Glomerular visceral epithelial cell (primary cell): ENCODE results near the gene KLK10.
"Not testable (repeated sequence)": the region's sequence is repeated elsewhere in the genome, so short reads cannot be mapped to it uniquely, and the experiment has no call there.

Experiments
- DNase-seq: peaks from one replicate; pipeline ENCODE4 v3.0.0-alpha.2; 2016; ENCODE audit errors: extremely low spot score

KLK10 gene

DNA sequence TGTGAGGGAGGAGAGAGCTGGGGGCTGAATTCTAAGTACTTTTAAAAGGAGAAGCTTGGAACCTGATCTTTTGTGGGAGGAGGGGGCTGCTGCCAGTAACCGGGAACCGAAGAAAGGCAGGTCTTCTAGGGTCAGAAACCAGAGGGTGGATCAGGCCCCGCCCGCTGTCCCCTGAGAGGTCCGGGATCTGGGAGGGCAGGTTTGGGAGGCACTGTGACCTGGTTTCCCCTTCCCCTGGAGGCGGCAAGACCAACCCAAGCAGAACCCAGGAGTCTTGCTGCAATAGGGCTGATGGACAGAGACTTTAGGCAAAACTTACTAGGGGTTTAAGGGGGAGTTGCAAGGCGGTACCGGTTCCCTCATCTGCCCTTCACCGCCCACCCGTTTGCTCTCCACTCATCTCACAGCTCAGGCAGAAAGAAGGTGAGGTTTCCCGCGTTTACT is 17.4 kb downstream of the KLK10 start:
- DNase-seq, result no peak

- no peak for DNase-seq
These were observed 18.0 kb downstream of the KLK10 start, which contains the start of gene KLK8 for GRCh38 chr19:51001515-51001914. Gene KLK8 (minus strand): TSS chr19:51001604. CDS start chr19:51001167, 437 bp downstream.

DNA sequence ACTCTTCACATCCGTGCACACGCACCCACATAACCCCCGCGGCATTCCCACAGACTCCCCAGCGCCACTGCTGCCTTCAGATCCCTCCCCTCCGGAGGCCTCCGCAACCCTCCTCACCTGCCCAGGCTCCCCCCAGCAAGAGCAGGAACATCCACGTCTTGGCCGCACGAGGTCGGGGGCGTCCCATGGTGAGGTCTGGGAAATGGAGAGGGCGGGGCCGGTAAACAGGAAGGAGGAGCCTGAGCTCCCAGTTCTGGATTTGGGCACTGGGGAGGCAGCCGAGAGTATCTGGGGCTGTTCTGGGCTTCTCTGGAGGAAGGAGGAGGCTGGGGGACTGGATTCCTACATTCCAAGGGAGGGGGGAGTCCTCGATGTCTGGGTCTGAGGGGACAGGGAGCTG is 18.5 kb downstream of the KLK10 start:
- DNase-seq, result no peak

DNA sequence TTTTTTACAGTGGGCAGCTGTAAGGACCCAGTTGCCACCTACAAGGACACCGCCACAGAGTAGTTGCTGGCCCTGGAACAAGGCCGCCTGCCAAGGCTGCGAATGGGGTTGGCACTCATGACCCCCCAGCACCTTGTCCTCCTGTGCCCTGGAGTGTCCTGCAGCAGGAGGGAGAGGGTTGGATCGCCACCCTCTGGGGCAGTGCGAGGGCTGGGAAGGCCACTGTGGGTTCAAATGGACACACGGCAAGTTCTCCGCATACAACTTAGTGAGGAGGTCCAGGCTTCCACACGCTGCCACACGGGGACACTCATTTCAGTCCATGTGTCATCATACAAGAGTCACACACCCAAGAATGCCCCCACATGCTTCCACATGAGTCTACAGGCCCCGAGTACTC is 19.1 kb downstream of the KLK10 start:
- no peak for DNase-seq

GRCh38 chr19:50998686-50999085 is 20.8 kb downstream of the KLK10 start:
- no peak for DNase-seq

GRCh38 chr19:50998061-50998460 is 21.4 kb downstream of the KLK10 start:
- no peak for DNase-seq

- no peak for DNase-seq
These were observed 25.4 kb downstream of the KLK10 start for GRCh38 chr19:50994129-50994528.

DNA sequence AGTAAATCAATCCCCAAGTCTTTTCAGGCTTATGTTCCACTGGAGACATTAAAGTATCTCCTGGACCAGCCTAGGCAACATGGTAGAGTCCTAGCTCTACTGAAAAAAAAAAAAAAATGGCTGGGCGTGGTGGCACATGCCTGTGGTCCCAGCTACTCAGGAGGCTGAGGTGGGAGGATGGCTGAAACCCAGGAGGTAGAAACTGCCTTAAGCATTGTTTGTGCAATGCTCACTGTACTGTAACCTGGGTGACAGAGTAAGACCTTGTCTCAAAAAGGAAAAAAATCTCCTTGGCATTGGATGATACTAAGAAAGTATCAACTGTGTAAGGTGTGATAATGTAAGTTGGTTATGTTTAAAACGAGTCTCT is 26.9 kb downstream of the KLK10 start:
- DNase-seq, result no peak

- not testable (repeated sequence) for DNase-seq
These were observed 35.1 kb downstream of the KLK10 start for GRCh38 chr19:50984416-50984815.

GRCh38 chr19:50983625-50984292 is 35.8 kb downstream of the KLK10 start, which contains the start of gene KLK7:
Gene KLK7 (minus strand): TSS chr19:50983917. CDS start chr19:50982399, 1,518 bp downstream.
- DNase-seq, result no peak

DNA sequence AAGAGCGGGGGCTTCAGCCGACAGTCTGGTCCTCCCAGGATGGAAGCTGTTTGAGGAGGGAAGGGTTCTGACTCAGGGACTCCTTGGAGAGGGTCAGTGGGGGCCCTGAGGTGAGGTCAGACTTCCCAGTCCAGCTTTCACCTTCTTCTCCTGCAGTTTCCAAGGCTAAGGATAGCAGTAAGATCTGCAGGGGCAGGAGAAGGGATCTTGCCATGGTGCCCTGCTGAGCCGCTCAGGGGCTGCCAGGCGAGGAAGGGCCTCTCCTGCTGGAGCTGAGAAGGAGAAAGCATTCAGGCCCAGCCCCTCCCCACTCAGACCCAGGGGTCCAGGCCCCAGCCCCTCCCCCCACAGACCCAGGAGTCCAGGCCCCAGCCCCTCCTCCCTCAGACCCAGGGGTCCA is 37.3 kb downstream of the KLK10 start:
- DNase-seq, result no peak

DNA sequence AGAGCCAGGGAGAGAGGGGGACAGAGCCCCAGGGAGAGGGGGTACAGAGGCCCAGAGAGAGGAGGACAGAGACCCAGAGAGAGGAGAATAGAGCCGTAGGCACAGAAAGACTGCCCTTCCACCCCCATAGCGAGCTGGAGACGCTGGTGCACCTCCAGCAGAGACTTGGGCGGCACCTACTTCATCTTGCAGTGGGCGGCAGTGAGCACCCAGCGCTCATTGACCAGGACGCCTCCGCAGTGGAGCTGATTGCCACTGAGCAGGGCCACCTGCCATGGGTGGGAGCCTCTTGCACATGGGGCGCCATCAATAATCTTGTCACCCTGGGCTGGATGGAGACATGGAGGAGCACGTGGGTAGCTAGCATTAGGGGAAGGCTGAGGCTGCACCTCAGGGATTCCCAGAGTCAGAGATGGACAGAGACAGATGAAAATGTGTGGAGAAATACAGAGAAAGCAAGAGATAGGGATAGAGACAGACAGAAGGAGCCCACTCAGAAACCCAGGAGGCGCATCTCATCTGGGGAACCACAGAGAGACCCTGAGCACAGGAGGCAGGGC is 37.8 kb downstream of the KLK10 start:
- DNase-seq, result no peak

DNA sequence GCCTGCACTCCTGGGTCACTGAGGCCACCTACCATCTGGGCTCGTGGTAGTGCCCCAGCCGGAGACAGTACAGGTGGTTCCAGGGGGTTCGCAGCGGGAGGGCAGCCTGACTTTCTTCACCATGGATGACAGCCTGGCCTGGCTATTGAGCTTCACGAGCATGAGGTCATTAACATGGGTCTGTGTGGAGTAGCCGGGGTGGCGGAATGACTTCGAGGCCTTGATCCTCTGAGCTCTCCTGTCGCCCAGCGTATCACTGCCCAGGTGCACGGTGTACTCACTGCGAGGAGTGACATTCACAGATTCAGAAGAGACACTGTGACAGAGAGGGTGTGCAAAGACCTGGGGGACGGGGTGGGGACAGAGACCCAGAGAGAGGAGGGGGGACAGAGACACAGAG is 39.3 kb downstream of the KLK10 start:
- DNase-seq, result no peak

DNA sequence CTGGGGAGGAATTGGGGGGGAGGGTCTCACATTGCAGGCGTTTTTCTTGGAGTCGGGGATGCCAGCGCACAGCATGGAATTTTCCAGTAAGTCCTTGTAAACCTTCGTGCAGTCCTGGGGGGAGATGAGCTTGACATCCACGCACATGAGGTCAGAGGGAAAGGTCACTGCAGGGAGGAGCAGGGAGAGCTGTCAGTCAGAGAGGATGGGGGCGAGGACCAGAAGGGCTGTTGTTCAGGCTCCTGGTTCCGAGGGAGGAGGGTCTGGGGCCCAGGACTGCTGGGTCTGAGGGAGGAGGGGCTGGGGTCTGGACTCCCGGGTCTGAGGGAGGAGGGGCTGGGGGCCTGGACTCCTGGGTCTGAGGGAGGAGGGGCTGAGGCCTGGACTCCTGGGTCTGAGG is 39.8 kb downstream of the KLK10 start:
- no peak for DNase-seq

GRCh38 chr19:50978772-50979390 is 40.6 kb downstream of the KLK10 start:
- DNase-seq, result no peak

GRCh38 chr19:50977626-50978025 is 41.9 kb downstream of the KLK10 start:
- no peak for DNase-seq

DNA sequence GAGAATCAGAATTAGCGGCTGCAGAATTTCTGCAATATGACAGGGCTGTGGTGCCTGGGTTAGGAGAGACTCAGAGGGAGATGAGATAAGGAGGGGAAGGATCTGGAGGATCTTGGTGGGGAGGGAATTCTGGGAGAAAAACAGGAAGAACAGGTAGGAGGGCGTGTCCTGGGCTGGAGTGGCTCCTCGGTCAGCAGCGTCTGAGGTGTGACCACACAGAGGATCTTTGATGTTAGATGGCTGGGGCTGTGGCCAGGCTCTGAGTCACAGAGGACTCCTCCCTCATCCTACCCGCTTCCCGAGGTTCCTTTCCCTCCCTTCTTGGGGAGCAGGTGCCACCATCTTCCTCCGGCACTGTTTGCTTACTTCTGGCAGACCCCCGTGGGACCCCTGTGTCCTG is 43.7 kb downstream of the KLK10 start:
- no peak for DNase-seq

- no peak for DNase-seq
These were observed 44.6 kb downstream of the KLK10 start for GRCh38 chr19:50974702-50975556.

GRCh38 chr19:50972795-50973376 is 46.6 kb downstream of the KLK10 start:
- no peak for DNase-seq

DNA sequence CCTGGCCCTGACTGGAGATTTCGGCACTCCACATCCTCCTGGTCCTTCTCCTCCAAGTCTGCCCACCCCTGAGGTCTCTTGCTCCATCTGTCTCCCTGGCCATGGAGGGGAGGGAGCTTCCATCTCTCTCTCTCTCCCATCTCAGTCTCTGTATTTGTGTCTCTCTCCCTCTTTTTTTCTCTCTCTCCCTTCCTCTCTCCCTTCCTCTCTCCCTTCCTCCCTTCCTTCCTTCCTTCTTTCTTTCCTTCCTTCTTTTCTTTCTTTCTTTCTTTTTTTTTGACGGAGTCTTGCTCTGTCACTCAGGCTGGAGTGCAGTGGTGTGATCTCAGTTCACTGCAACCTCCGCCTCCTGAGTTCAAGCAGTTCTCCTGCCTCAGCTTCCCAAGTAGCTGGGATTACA is 49.7 kb downstream of the KLK10 start:
- not testable (repeated sequence) for DNase-seq

DNA sequence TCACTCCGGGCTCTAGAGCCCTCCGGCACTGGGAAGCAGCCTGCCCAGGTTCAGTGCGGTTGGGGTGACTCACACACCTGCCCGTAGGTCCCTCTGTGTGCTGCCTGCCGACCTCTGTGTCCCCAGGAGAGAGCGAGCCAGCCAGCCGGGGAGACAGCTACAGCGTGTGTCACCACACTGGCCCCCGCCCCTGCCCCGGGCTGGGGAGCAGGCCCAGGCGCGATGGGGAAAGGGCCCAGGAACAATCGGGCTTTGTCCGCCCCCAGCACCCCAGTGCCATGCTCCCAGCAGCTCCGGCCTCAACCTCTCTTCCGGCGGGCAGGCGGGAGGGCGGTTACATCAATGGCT is 50.1 kb downstream of the KLK10 start, which contains the start of gene KLK6:
TSS of gene KLK6 (minus strand) at position 179 of the 348 bp plus-strand sequence. CDS start 1,487 bp downstream, outside the sequence.
- no peak for DNase-seq
